Esophagus squamous epithelium (tissue), 4 donors: Measurements from ENCODE around the gene CDKAL1.

Experiments used
- POLR2A ChIP-seq, 4 donors: fragments of 450-650 bp; IDR thresholded peaks; one replicate each; pipeline ENCODE4 v1.6.1; 2017; ENCODE audit warnings: antibody characterized with exemption in 4 of 4, mild to moderate bottlenecking in 4 of 4, moderate library complexity in 3 of 4
- TF ChIP-seq, protein P1 (sequence below), 6 experiments: fragments of 450-650 bp in 4 of 6; fragments of 200-600 bp in 2 of 6; sonication (generic) in 2 of 6; IDR thresholded peaks; one replicate each; pipeline ENCODE4 v1.5.1; 2016 to 2019; ENCODE audit warnings: antibody characterized with exemption in 6 of 6, mild to moderate bottlenecking in 4 of 6, moderate library complexity in 4 of 6

DNA sequence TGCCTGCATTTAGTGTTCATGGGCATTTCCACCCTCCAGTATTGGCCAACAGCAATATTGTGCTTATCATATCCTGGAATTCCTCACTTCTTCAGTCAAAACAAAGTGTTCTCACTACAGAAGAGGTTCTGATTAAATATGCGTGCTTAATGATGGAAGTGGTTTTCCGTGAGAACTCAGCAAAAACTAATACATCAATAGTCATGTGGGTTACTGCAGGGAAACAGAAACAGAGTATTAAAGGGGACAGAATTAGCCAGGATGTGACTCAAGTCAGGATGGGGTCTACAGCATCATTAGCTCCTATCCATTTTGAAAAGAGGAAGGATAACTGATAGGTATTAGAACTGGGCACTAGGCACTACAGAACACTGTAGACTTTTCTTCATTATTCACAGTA is 384.6 kb downstream of the CDKAL1 start:
- no peak for TF ChIP-seq POLR2A (IDR thresholded peaks at IDR 0.05)
- TF ChIP-seq, protein P1, sequence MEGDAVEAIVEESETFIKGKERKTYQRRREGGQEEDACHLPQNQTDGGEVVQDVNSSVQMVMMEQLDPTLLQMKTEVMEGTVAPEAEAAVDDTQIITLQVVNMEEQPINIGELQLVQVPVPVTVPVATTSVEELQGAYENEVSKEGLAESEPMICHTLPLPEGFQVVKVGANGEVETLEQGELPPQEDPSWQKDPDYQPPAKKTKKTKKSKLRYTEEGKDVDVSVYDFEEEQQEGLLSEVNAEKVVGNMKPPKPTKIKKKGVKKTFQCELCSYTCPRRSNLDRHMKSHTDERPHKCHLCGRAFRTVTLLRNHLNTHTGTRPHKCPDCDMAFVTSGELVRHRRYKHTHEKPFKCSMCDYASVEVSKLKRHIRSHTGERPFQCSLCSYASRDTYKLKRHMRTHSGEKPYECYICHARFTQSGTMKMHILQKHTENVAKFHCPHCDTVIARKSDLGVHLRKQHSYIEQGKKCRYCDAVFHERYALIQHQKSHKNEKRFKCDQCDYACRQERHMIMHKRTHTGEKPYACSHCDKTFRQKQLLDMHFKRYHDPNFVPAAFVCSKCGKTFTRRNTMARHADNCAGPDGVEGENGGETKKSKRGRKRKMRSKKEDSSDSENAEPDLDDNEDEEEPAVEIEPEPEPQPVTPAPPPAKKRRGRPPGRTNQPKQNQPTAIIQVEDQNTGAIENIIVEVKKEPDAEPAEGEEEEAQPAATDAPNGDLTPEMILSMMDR (IDR thresholded peaks at IDR 0.05) = no peak
